Measurements from ENCODE around the gene GNL2.
A peak's percentile ranks its signal among the peaks of the same experiment; 100 is the strongest.

GNL2 gene

GRCh38 chr1:37606481-37607263 lies 10.9 kb upstream of the GNL2 start:
- peaks cover 8% of the 10 kb centered on the region for H3K4me1 ChIP-seq (ENCODE audit: insufficient read depth, insufficient read length)
- H3K4me3 ChIP-seq (ENCODE audit: insufficient read length, low read depth), result no peak overlapping the region
- H3K27me3 ChIP-seq (ENCODE audit: insufficient read depth, insufficient read length), result peaks cover 22% of the 10 kb centered on the region
- TF ChIP-seq ZNF274 (IDR thresholded peaks at IDR 0.05; ENCODE audit: low read depth, low read length), result no peak
- TF ChIP-seq YY1 (IDR thresholded peaks at IDR 0.05; ENCODE audit: insufficient read depth, insufficient read length), result no peak
- no peak for TF ChIP-seq SUZ12 (IDR thresholded peaks at IDR 0.05; ENCODE audit: extremely low read depth, insufficient read depth, insufficient read length)
- no peak overlapping the region for H3K9ac ChIP-seq (ENCODE audit: insufficient read length, low read depth)
- H3K9me3 ChIP-seq (ENCODE audit: insufficient read depth, low read length), result no peaks in the 10 kb centered on the region
- DNase-seq (ENCODE audit: low read depth, low spot score), result no peak
- H3K36me3 ChIP-seq (ENCODE audit: insufficient read depth, insufficient read length, low read length), result no peaks in the 10 kb centered on the region

- peaks cover 22% of the 10 kb centered on the region for H3K27me3 ChIP-seq (ENCODE audit: insufficient read depth, insufficient read length)
- no peak overlapping the region for H3K9ac ChIP-seq (ENCODE audit: insufficient read length, low read depth)
- no peak overlapping the region for H3K4me3 ChIP-seq (ENCODE audit: insufficient read length, low read depth)
- no peaks in the 10 kb centered on the region for H3K36me3 ChIP-seq (ENCODE audit: insufficient read depth, insufficient read length, low read length)
- peaks cover 8% of the 10 kb centered on the region for H3K4me1 ChIP-seq (ENCODE audit: insufficient read depth, insufficient read length)
- no peaks in the 10 kb centered on the region for H3K9me3 ChIP-seq (ENCODE audit: insufficient read depth, low read length)
- DNase-seq (ENCODE audit: low read depth, low spot score), result no peak
- TF ChIP-seq SUZ12 (IDR thresholded peaks at IDR 0.05; ENCODE audit: extremely low read depth, insufficient read depth, insufficient read length) (no peak), ZNF274 (IDR thresholded peaks at IDR 0.05; ENCODE audit: low read depth, low read length) (no peak), YY1 (IDR thresholded peaks at IDR 0.05; ENCODE audit: insufficient read depth, insufficient read length) (no peak)
Measured at GRCh38 chr1:37605806-37606474, 10.2 kb upstream of the GNL2 start.

- Histone ChIP-seq H3K4me3 (ENCODE audit: insufficient read length, low read depth) (no peak overlapping the region), H3K4me1 (ENCODE audit: insufficient read depth, insufficient read length) (peaks cover 8% of the 10 kb centered on the region), H3K9ac (ENCODE audit: insufficient read length, low read depth) (no peak overlapping the region), H3K9me3 (ENCODE audit: insufficient read depth, low read length) (no peaks in the 10 kb centered on the region), H3K36me3 (ENCODE audit: insufficient read depth, insufficient read length, low read length) (no peaks in the 10 kb centered on the region), H3K27me3 (ENCODE audit: insufficient read depth, insufficient read length) (peaks cover 22% of the 10 kb centered on the region)
- DNase-seq (ENCODE audit: low read depth, low spot score), result no peak
- TF ChIP-seq ZNF274 (IDR thresholded peaks at IDR 0.05; ENCODE audit: low read depth, low read length) (no peak), SUZ12 (IDR thresholded peaks at IDR 0.05; ENCODE audit: extremely low read depth, insufficient read depth, insufficient read length) (no peak), YY1 (IDR thresholded peaks at IDR 0.05; ENCODE audit: insufficient read depth, insufficient read length) (no peak)
Measured at GRCh38 chr1:37605061-37605650, 9.4 kb upstream of the GNL2 start.

GRCh38 chr1:37602750-37603694 lies 7.3 kb upstream of the GNL2 start:
- no peak overlapping the region for H3K4me3 ChIP-seq (ENCODE audit: insufficient read length, low read depth)
- peak; percentile 55 for DNase-seq (ENCODE audit: low read depth, low spot score)

GRCh38 chr1:37601441-37601840 lies 5.7 kb upstream of the GNL2 start:
- H3K4me3 ChIP-seq (ENCODE audit: insufficient read length, low read depth), result no peak overlapping the region
- no peak for DNase-seq (ENCODE audit: low read depth, low spot score)
- H3K4me1 ChIP-seq (ENCODE audit: insufficient read depth, insufficient read length), result peaks cover 8% of the 10 kb centered on the region
- H3K27me3 ChIP-seq (ENCODE audit: insufficient read depth, insufficient read length), result peaks cover 4% of the 10 kb centered on the region
- no peaks in the 10 kb centered on the region for H3K36me3 ChIP-seq (ENCODE audit: insufficient read depth, insufficient read length, low read length)
- TF ChIP-seq YY1 (IDR thresholded peaks at IDR 0.05; ENCODE audit: insufficient read depth, insufficient read length) (no peak), SUZ12 (IDR thresholded peaks at IDR 0.05; ENCODE audit: extremely low read depth, insufficient read depth, insufficient read length) (no peak), ZNF274 (IDR thresholded peaks at IDR 0.05; ENCODE audit: low read depth, low read length) (no peak)
- no peaks in the 10 kb centered on the region for H3K9me3 ChIP-seq (ENCODE audit: insufficient read depth, low read length)
- H3K9ac ChIP-seq (ENCODE audit: insufficient read length, low read depth), result no peak overlapping the region

More at GRCh38 chr1:37602750-37603694, 7.3 kb upstream of the GNL2 start:
- peaks cover 6% of the 10 kb centered on the region for H3K27me3 ChIP-seq (ENCODE audit: insufficient read depth, insufficient read length)
- H3K4me1 ChIP-seq (ENCODE audit: insufficient read depth, insufficient read length), result peaks cover 8% of the 10 kb centered on the region
- TF ChIP-seq SUZ12 (IDR thresholded peaks at IDR 0.05; ENCODE audit: extremely low read depth, insufficient read depth, insufficient read length) (no peak), ZNF274 (IDR thresholded peaks at IDR 0.05; ENCODE audit: low read depth, low read length) (no peak), YY1 (IDR thresholded peaks at IDR 0.05; ENCODE audit: insufficient read depth, insufficient read length) (no peak)
- H3K36me3 ChIP-seq (ENCODE audit: insufficient read depth, insufficient read length, low read length), result no peaks in the 10 kb centered on the region
- H3K9ac ChIP-seq (ENCODE audit: insufficient read length, low read depth), result no peak overlapping the region
- no peaks in the 10 kb centered on the region for H3K9me3 ChIP-seq (ENCODE audit: insufficient read depth, low read length)

GRCh38 chr1:37599940-37600339 lies 4.2 kb upstream of the GNL2 start:
- DNase-seq (ENCODE audit: low read depth, low spot score), result no peak
- H3K9ac ChIP-seq (ENCODE audit: insufficient read length, low read depth), result no peak overlapping the region
- H3K36me3 ChIP-seq (ENCODE audit: insufficient read depth, insufficient read length, low read length), result no peaks in the 10 kb centered on the region
- no peak for TF ChIP-seq ZNF274 (IDR thresholded peaks at IDR 0.05; ENCODE audit: low read depth, low read length)
- no peak for TF ChIP-seq SUZ12 (IDR thresholded peaks at IDR 0.05; ENCODE audit: extremely low read depth, insufficient read depth, insufficient read length)
- peaks cover 4% of the 10 kb centered on the region for H3K4me1 ChIP-seq (ENCODE audit: insufficient read depth, insufficient read length)
- H3K4me3 ChIP-seq (ENCODE audit: insufficient read length, low read depth), result no peak overlapping the region
- H3K27me3 ChIP-seq (ENCODE audit: insufficient read depth, insufficient read length), result peaks cover 6% of the 10 kb centered on the region
- no peaks in the 10 kb centered on the region for H3K9me3 ChIP-seq (ENCODE audit: insufficient read depth, low read length)

All from NT2/D1 (cell line).